Endothelial cell of umbilical vein (primary cell): ENCODE data around the gene XYLT1. TPM values are rescaled to one million over a fixed set of nuclear protein-coding genes. Genes with fewer than 3 reads are reported as not detected.

Source experiments
- BruUV-seq: library from RNA; stranded (reverse); fragments of 400-500 nt; replicated peaks from 2 replicates; lab custom pipeline; 2021; lab: Mats Ljungman, UMichigan
- CTCF ChIA-PET: fragments of 300-600, 350-600 bp; sonication (Branson Sonifier 250); formaldehyde crosslinking; loops from one replicate; lab custom pipeline; 2021; ENCODE audit warnings: antibody characterized with exemption, inconsistent platforms; lab: Charles Lee
- POLR2A ChIA-PET: fragments of 300-600, 350-600 bp; sonication (Branson Sonifier 250); formaldehyde crosslinking; loops from one replicate; lab custom pipeline; 2021; ENCODE audit warnings: antibody characterized with exemption, inconsistent platforms; lab: Charles Lee
- DNase-seq: peaks from one replicate; pipeline ENCODE4 v3.0.0-alpha.2; 2011; ENCODE audit warnings: low read depth, low spot score
- FAIRE-seq: peaks from 2 replicates; lab custom pipeline; 2011; peaks lifted over from hg19 to GRCh38; lab: Jason Lieb, UNC
- H2AFZ ChIP-seq: 2 replicates; pipeline ENCODE4 v1.6.0; 2012; ENCODE audit warnings: low read depth, low read length, control low read depth, inconsistent platforms
- H3K27ac ChIP-seq: 2 replicates; pipeline ENCODE4 v1.5.1; 2011; ENCODE audit warnings: low read depth, mild to moderate bottlenecking, control low read depth, low read length, moderate library complexity; ENCODE audit not compliant: insufficient read depth
- H3K27me3 ChIP-seq, 2 experiments: 2 replicates each; pipeline versions ENCODE4 v1.6.0 to v1.6.1; 2011; ENCODE audit warnings: low read length in 2 of 2, mixed read lengths in 1 of 2; ENCODE audit not compliant: control insufficient read depth in 2 of 2, insufficient read depth in 2 of 2
- H3K36me3 ChIP-seq, 2 experiments: 2 replicates in 1 of 2; 3 replicates in 1 of 2; pipeline ENCODE4 v1.5.1; 2011; ENCODE audit warnings: low read length in 2 of 2, mild to moderate bottlenecking in 1 of 2, moderate library complexity in 1 of 2; ENCODE audit not compliant: control insufficient read depth in 2 of 2, insufficient read depth in 2 of 2; ENCODE audit errors: extremely low read depth in 1 of 2
- H3K4me1 ChIP-seq: 3 replicates; pipeline ENCODE4 v1.5.1; 2011; ENCODE audit warnings: mild to moderate bottlenecking, low read length; ENCODE audit not compliant: control insufficient read depth, insufficient read depth; ENCODE audit errors: extremely low read depth
- H3K4me2 ChIP-seq: 2 replicates; pipeline ENCODE4 v1.6.1; 2011; ENCODE audit warnings: low read length, control low read depth, mixed read lengths; ENCODE audit not compliant: insufficient read depth
- H3K4me3 ChIP-seq, 3 experiments: fragments of 200-600 bp in 1 of 3; sonication (generic), shearing (Covaris generic) in 1 of 3; replicated peaks in 1 of 3; 2 replicates each; pipeline ENCODE4 v1.5.1; 2011 to 2016; ENCODE audit warnings: control low read depth in 3 of 3, low read length in 3 of 3, mild to moderate bottlenecking in 2 of 3, inconsistent platforms in 1 of 3, low read depth in 1 of 3, moderate library complexity in 1 of 3; ENCODE audit not compliant: insufficient read depth in 1 of 3
- H3K79me2 ChIP-seq: 2 replicates; pipeline ENCODE4 v1.6.0; 2012; ENCODE audit warnings: low read length, inconsistent platforms; ENCODE audit not compliant: control insufficient read depth, insufficient read depth
- H3K9ac ChIP-seq: replicated peaks from 2 replicates; pipeline ENCODE3; 2011; ENCODE audit warnings: low read length, control low read depth; ENCODE audit not compliant: insufficient read depth; ENCODE audit errors: extremely low read depth
- H3K9me1 ChIP-seq: replicated peaks from 3 replicates; pipeline ENCODE4 v1.6.0; 2011; ENCODE audit warnings: mild to moderate bottlenecking, low read length; ENCODE audit not compliant: control insufficient read depth, insufficient read depth; ENCODE audit errors: extremely low read depth
- H3K9me3 ChIP-seq: replicated peaks from 2 replicates; pipeline ENCODE4 v1.5.1; 2012; ENCODE audit warnings: low read length, inconsistent platforms; ENCODE audit not compliant: control insufficient read depth, insufficient read depth
- H4K20me1 ChIP-seq: replicated peaks from 2 replicates; pipeline ENCODE3; 2011; ENCODE audit warnings: mild to moderate bottlenecking, low read length; ENCODE audit not compliant: control insufficient read depth, insufficient read depth; ENCODE audit errors: extremely low read depth
- EZH2 ChIP-seq: IDR thresholded peaks from 2 replicates; pipeline ENCODE4 v1.6.1; 2012; ENCODE audit warnings: borderline replicate concordance, low read depth, mild to moderate bottlenecking, moderate library complexity, low read length, inconsistent platforms; ENCODE audit not compliant: severe bottlenecking
- FOS ChIP-seq: IDR thresholded peaks from 2 replicates; pipeline ENCODE4 v1.6.1; 2011; ENCODE audit warnings: mild to moderate bottlenecking, low read length, moderate library complexity, borderline replicate concordance; ENCODE audit not compliant: insufficient read depth
- GATA2 ChIP-seq: IDR thresholded peaks from 2 replicates; pipeline ENCODE4 v1.7.0; 2011; ENCODE audit warnings: low read depth, mild to moderate bottlenecking, moderate library complexity, mixed read lengths, low read length; ENCODE audit not compliant: insufficient read length, insufficient read depth
- JUN ChIP-seq: IDR thresholded peaks from 2 replicates; pipeline ENCODE4 v1.6.1; 2011; ENCODE audit warnings: borderline replicate concordance, low read depth; ENCODE audit not compliant: insufficient read length, insufficient read depth
- MAX ChIP-seq: IDR thresholded peaks from 2 replicates; pipeline ENCODE4 v1.6.1; 2011; ENCODE audit not compliant: insufficient read depth, insufficient read length
- MYC ChIP-seq: IDR thresholded peaks from one replicate; pipeline ENCODE4 v1.6.1; 2011; ENCODE audit warnings: mild to moderate bottlenecking, low read depth, low read length
- POLR2A ChIP-seq: IDR thresholded peaks from 2 replicates; pipeline ENCODE4 v1.6.1; 2012; ENCODE audit warnings: low read depth, mild to moderate bottlenecking, control low read depth, low read length
- POLR2AphosphoS5 ChIP-seq: IDR thresholded peaks from 2 replicates; pipeline ENCODE4 v1.6.1; 2012; ENCODE audit warnings: low read depth, mild to moderate bottlenecking, control low read depth, low read length, moderate library complexity; ENCODE audit not compliant: insufficient read depth
- dilution Hi-C: fragments of 300-500 bp; cut with MboI; formaldehyde crosslinking; loops from one replicate; pipeline ENCODE4 v1.15.0; 2019; ENCODE audit warnings: low sequenced_read_pairs; ENCODE audit not compliant: extremely low pct_ligation_motif_present
- intact Hi-C: fragments of 100-400 bp; cut with micrococcal nuclease; formaldehyde crosslinking; loops from one replicate; pipeline ENCODE4 v1.10.0; 2022
- polyA plus RNA-seq, 4 experiments: library from polyadenylated mRNA; depleted of rRNA in 3 of 4; stranded (reverse) in 3 of 4; unstranded in 1 of 4; fragments of >200 nt; gene quantifications; 2 replicates each; pipeline versions ENCODE4 v1.2.1 to v1.2.3, GENCODE V29; 2011 to 2012; ENCODE audit warnings: missing spikeins in 1 of 4
- total RNA-seq: library from RNA; stranded (reverse); gene quantifications from 2 replicates; pipeline ENCODE4 v1.2.3, GENCODE V29; 2021
- TF ChIP-seq, protein P1 (sequence below), 2 donors: IDR thresholded peaks; 1 replicate in 1 of 2; 2 replicates in 1 of 2; pipeline ENCODE4 v1.5.1; 2011; ENCODE audit warnings: low read length in 2 of 2, mild to moderate bottlenecking in 2 of 2, moderate library complexity in 2 of 2, control low read depth in 1 of 2, inconsistent platforms in 1 of 2, low read depth in 1 of 2; ENCODE audit not compliant: insufficient read depth in 1 of 2; ENCODE audit errors: extremely low read depth in 1 of 2

XYLT1 gene
- total and polyA plus RNA-seq, 2 donors (not counting 3 experiments of a cell fraction or from before 2014, with no cell fraction given): 0.63 to 2.9 TPM

GRCh38 chr16:17223576-17223975 lies 247.2 kb downstream of the XYLT1 start:
- no peak overlapping the region for H3K4me2 ChIP-seq
- H3K9ac ChIP-seq: no peak overlapping the region
- no peak overlapping the region for H3K4me3 ChIP-seq
- ChIA-PET CTCF (no interaction called here), POLR2A (no interaction called here)
- intact Hi-C loops: no loop called here
- TF ChIP-seq MYC: no peak
- TF ChIP-seq POLR2AphosphoS5: no peak
- no peak for TF ChIP-seq MAX
- TF ChIP-seq, protein P1, sequence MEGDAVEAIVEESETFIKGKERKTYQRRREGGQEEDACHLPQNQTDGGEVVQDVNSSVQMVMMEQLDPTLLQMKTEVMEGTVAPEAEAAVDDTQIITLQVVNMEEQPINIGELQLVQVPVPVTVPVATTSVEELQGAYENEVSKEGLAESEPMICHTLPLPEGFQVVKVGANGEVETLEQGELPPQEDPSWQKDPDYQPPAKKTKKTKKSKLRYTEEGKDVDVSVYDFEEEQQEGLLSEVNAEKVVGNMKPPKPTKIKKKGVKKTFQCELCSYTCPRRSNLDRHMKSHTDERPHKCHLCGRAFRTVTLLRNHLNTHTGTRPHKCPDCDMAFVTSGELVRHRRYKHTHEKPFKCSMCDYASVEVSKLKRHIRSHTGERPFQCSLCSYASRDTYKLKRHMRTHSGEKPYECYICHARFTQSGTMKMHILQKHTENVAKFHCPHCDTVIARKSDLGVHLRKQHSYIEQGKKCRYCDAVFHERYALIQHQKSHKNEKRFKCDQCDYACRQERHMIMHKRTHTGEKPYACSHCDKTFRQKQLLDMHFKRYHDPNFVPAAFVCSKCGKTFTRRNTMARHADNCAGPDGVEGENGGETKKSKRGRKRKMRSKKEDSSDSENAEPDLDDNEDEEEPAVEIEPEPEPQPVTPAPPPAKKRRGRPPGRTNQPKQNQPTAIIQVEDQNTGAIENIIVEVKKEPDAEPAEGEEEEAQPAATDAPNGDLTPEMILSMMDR (IDR thresholded peaks at IDR 0.05; ENCODE audit: extremely low read depth in 1 of 2, insufficient read depth in 1 of 2, low read depth in 1 of 2, low read length in 2 of 2): no peak
- no peak for TF ChIP-seq GATA2
- TF ChIP-seq JUN: no peak
- no peak for TF ChIP-seq FOS
- TF ChIP-seq POLR2A: no peak
- no peak for TF ChIP-seq EZH2
- no TSS peak for BruUV-seq
- no peaks in the 10 kb centered on the region for H3K4me1 ChIP-seq
- H3K27me3 ChIP-seq: no peaks in the 10 kb centered on the region
- dilution Hi-C loops: no loop called here
- H2AFZ ChIP-seq: no peak overlapping the region
- no peak overlapping the region for H3K27ac ChIP-seq
- no peak for DNase-seq
- H4K20me1 ChIP-seq: no peaks in the 10 kb centered on the region
- H3K79me2 ChIP-seq: no peaks in the 10 kb centered on the region
- H3K9me3 ChIP-seq: no peaks in the 10 kb centered on the region
- H3K36me3 ChIP-seq: no peaks in the 10 kb centered on the region
- FAIRE-seq: no peak
- no peaks in the 10 kb centered on the region for H3K9me1 ChIP-seq
